Body of pancreas (tissue), 4 donors: ENCODE data around the gene FGF12.

Experiments
- POLR2A ChIP-seq, 3 donors: fragments of 450-650 bp; IDR thresholded peaks; one replicate each; pipeline ENCODE4 v1.6.1; 2016; ENCODE audit warnings: antibody characterized with exemption in 3 of 3, mild to moderate bottlenecking in 2 of 3
- TF ChIP-seq, protein P1 (sequence below), 7 experiments: fragments of 450-650 bp in 4 of 7; fragments of 200-600 bp in 3 of 7; sonication (generic) in 3 of 7; IDR thresholded peaks; one replicate each; pipeline ENCODE4 v1.5.1; 2016 to 2019; ENCODE audit warnings: antibody characterized with exemption in 7 of 7

DNA sequence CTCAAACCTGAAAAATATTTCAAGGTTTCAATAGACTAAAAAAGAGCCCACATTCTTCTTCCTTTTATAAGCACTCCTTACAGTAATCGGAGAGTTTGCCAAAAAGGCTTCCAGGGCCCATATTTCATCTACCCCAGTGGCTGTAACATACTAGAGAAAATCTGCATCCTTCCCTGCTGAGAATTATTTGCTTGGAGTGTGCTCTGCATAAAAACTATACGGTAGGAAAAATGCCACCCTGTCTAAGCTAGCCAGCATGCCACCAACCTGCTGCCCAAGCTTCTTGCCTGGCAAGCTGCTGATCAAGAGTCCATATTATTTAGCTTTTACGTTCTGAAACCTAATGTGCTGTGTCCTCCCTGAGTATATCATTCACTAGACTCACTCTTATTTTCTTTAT is 107.1 kb downstream of the FGF12 start:
- TF ChIP-seq, protein P1, sequence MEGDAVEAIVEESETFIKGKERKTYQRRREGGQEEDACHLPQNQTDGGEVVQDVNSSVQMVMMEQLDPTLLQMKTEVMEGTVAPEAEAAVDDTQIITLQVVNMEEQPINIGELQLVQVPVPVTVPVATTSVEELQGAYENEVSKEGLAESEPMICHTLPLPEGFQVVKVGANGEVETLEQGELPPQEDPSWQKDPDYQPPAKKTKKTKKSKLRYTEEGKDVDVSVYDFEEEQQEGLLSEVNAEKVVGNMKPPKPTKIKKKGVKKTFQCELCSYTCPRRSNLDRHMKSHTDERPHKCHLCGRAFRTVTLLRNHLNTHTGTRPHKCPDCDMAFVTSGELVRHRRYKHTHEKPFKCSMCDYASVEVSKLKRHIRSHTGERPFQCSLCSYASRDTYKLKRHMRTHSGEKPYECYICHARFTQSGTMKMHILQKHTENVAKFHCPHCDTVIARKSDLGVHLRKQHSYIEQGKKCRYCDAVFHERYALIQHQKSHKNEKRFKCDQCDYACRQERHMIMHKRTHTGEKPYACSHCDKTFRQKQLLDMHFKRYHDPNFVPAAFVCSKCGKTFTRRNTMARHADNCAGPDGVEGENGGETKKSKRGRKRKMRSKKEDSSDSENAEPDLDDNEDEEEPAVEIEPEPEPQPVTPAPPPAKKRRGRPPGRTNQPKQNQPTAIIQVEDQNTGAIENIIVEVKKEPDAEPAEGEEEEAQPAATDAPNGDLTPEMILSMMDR (IDR thresholded peaks at IDR 0.05), result no peak
- TF ChIP-seq POLR2A (IDR thresholded peaks at IDR 0.05), result no peak
